ENCODE results near the gene TBC1D25.
"Not testable (repeated sequence)": the region's sequence is repeated elsewhere in the genome, so short reads cannot be mapped to it uniquely, and the experiment has no call there.

Gene TBC1D25

DNA sequence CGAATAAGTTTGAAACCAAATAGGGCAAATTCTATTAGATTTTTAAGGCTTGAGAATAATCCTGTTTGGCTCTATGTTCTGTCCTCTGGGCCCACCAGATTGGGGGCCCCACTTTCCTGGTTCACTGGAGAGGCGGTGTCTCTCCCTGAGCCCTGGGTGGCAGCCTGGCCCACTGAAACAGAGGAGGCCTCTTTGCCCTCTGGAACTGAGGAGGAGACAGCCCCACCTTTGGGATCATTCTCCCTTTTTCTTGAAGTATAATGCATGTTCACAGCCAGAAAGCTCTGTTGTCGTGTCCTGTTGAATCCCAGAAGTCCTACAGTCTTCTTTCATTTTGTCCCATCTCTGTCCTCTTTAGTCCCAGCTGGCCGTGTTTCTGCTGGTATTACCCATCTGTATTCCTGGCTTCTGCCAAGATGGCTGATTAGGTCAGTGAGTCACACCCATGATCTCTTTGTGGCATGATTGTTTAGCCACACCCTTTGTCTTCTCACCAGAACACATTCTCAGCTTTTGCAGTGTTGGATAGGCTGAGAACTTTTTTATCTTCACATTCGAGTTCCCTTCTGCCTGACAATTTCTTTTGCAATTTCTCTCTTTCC is 8.1 kb upstream of the TBC1D25 start:
- Histone ChIP-seq H3K36me3 (ENCODE audit: control insufficient read depth, insufficient read depth, low read length) (peaks cover 25% of the 10 kb centered on the region), H3K4me1 (ENCODE audit: control insufficient read depth, insufficient read depth, low read length) (no peaks in the 10 kb centered on the region), H3K27ac (ENCODE audit: low read depth, low read length) (no peak overlapping the region), H3K9me3 (ENCODE audit: control insufficient read depth, insufficient read depth, low read depth, low read length) (peaks cover 18% of the 10 kb centered on the region; the same call in 1 of the 2 replicates), H3K4me3 (ENCODE audit: low read depth, low read length) (no peak overlapping the region), H3K9ac (ENCODE audit: low read length) (no peak overlapping the region), H3K27me3 (ENCODE audit: control insufficient read depth, insufficient read depth, low read length) (no peaks in the 10 kb centered on the region)

DNA sequence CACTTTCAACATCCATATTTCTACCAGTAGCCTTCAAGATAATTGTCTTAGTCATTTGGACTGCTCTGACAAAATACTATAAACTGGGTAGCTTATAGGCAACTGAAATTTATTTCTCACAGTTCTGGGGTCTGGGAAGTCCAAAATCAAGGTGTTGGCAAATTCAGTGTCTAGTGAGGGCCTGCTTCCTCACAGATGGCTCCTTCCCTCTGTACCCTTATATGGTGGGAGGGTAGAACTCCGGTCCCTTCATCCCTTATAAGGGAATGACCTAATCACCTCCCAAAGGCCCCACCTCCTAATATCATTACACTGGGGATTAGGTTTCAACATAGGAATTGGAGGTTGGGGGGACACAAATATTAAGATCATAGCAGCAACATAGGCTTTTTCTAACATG is 7.4 kb upstream of the TBC1D25 start:
- H3K4me1 ChIP-seq (ENCODE audit: control insufficient read depth, insufficient read depth, low read length), result no peaks in the 10 kb centered on the region
- H3K27me3 ChIP-seq (ENCODE audit: control insufficient read depth, insufficient read depth, low read length), result no peaks in the 10 kb centered on the region
- H3K4me3 ChIP-seq (ENCODE audit: low read depth, low read length), result no peak overlapping the region
- H3K9ac ChIP-seq (ENCODE audit: low read length), result no peak overlapping the region
- H3K36me3 ChIP-seq (ENCODE audit: control insufficient read depth, insufficient read depth, low read length), result peaks cover 18% of the 10 kb centered on the region
- H3K27ac ChIP-seq (ENCODE audit: low read depth, low read length), result no peak overlapping the region
- peaks cover 14% of the 10 kb centered on the region; the same call in 1 of the 2 replicates for H3K9me3 ChIP-seq (ENCODE audit: control insufficient read depth, insufficient read depth, low read depth, low read length)

DNA sequence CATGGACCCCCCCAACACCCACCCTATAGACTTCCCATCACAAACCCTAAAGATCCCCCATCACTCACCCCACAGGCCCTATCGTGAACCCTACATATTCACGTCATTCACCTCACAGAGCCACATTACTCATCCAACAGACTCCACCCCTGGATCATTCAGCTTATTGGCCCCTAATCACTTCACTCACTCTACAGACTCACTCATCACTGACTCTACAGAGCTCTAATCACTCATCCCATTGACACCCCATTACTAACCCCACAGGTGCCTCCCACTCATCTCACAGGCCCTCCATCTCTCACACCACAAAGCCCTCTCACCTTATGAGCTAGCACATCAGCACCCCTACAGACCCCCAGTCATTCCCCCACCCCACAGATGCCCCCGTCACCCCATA is 6.3 kb upstream of the TBC1D25 start:
- H3K36me3 ChIP-seq (ENCODE audit: control insufficient read depth, insufficient read depth, low read length), result peaks cover 7% of the 10 kb centered on the region
- H3K9ac ChIP-seq (ENCODE audit: low read length), result no peak overlapping the region
- H3K9me3 ChIP-seq (ENCODE audit: control insufficient read depth, insufficient read depth, low read depth, low read length), result peaks cover 10% of the 10 kb centered on the region; the same call in 1 of the 2 replicates
- no peaks in the 10 kb centered on the region for H3K27me3 ChIP-seq (ENCODE audit: control insufficient read depth, insufficient read depth, low read length)
- H3K27ac ChIP-seq (ENCODE audit: low read depth, low read length), result no peak overlapping the region
- H3K4me1 ChIP-seq (ENCODE audit: control insufficient read depth, insufficient read depth, low read length), result no peaks in the 10 kb centered on the region
- H3K4me3 ChIP-seq (ENCODE audit: low read depth, low read length), result no peak overlapping the region

DNA sequence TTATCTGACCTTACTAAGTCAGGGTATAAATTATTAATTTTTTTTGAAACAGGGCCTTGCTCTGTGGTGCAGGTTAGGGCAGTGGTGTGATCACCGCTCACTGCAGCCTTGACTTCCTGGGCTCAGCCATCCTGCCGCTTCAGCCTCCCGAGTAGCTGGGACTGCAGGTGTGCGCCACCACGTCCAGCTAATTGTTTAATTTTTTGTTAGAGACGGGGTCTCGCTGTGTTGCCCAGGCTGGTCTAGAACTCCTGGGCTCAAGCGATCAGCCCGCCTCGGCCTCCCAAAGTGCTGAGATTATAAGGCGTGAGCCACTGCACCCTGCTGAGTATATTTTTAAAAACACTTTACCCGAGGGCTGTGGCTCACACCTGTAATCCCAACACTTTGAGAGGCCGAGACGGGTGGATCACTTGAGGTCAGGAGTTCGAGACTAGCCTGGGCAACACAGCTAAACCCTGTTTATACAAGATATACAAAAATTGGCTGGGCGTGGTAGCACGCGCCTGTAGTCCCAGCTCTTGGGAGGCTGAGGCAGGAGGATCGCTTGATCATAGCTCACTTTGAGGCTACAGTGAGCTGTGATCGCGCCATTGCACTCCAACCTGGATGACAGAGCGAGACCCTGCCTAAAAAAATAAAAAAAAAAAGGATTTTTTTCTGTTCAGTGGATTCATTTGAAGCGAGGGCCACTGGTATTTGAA is 721 bp upstream of the TBC1D25 start:
- Histone ChIP-seq H3K4me3 (ENCODE audit: low read depth, low read length) (no peak overlapping the region), H3K27me3 (ENCODE audit: control insufficient read depth, insufficient read depth, low read length) (no peaks in the 10 kb centered on the region), H3K4me1 (ENCODE audit: control insufficient read depth, insufficient read depth, low read length) (no peaks in the 10 kb centered on the region), H3K9me3 (ENCODE audit: control insufficient read depth, insufficient read depth, low read depth, low read length) (peaks cover 8% of the 10 kb centered on the region; the same call in 1 of the 2 replicates), H3K27ac (ENCODE audit: low read depth, low read length) (no peak overlapping the region), H3K36me3 (ENCODE audit: control insufficient read depth, insufficient read depth, low read length) (peaks cover 13% of the 10 kb centered on the region), H3K9ac (ENCODE audit: low read length) (no peak overlapping the region)

DNA sequence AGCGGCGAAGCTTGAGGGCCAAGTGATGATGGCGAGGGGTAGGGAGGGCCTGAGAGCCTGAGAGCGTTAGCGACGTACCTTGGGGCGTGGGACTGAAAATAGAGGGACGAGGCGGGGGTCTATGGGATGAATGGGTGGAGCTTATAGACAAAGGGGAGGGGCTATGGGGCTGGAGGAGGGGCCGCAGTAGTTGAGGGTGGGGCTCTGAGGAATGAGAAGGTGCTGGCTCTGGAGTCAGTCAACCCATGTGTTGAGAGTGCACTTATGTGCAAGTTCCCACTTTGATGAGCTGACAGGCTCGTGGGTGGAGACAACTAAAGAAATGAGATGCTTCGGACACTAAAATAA is 488 bp downstream of the TBC1D25 start:
- Histone ChIP-seq H3K4me1 (ENCODE audit: control insufficient read depth, insufficient read depth, low read length) (no peaks in the 10 kb centered on the region), H3K9ac (ENCODE audit: low read length) (peak overlapping the region; percentile 51), H3K9me3 (ENCODE audit: control insufficient read depth, insufficient read depth, low read depth, low read length) (peaks cover 12% of the 10 kb centered on the region; the same call in 1 of the 2 replicates), H3K36me3 (ENCODE audit: control insufficient read depth, insufficient read depth, low read length) (peaks cover 16% of the 10 kb centered on the region), H3K27ac (ENCODE audit: low read depth, low read length) (no peak overlapping the region), H3K27me3 (ENCODE audit: control insufficient read depth, insufficient read depth, low read length) (no peaks in the 10 kb centered on the region), H3K4me3 (ENCODE audit: low read depth, low read length) (peak overlapping the region; percentile 91)

DNA sequence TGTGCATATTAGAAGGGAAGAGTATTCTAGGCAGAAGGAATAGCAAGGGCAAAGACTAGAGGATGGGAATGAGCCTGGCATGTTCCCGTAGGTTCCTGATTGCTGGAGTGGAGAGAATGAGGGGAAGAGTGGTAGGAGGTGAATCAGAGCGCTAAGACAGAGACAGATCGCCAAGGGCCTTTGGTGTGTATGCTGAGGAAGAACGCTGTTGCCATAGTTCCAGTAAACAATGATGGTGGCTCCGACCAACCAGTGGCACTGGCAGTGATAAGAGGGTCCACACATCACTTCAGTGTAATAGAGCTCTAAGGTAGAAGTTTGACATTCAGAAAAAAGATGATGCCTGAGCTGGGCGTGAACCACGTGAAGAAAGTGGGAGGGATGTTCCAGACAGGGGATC is 966 bp downstream of the TBC1D25 start:
- peaks cover 9% of the 10 kb centered on the region; the same call in 1 of the 2 replicates for H3K9me3 ChIP-seq (ENCODE audit: control insufficient read depth, insufficient read depth, low read depth, low read length)
- peak overlapping the region; percentile 91 for H3K4me3 ChIP-seq (ENCODE audit: low read depth, low read length)
- H3K27me3 ChIP-seq (ENCODE audit: control insufficient read depth, insufficient read depth, low read length), result no peaks in the 10 kb centered on the region
- H3K36me3 ChIP-seq (ENCODE audit: control insufficient read depth, insufficient read depth, low read length), result peaks cover 18% of the 10 kb centered on the region
- H3K4me1 ChIP-seq (ENCODE audit: control insufficient read depth, insufficient read depth, low read length), result no peaks in the 10 kb centered on the region
- no peak overlapping the region for H3K27ac ChIP-seq (ENCODE audit: low read depth, low read length)
- peak overlapping the region; percentile 2 for H3K9ac ChIP-seq (ENCODE audit: low read length)

DNA sequence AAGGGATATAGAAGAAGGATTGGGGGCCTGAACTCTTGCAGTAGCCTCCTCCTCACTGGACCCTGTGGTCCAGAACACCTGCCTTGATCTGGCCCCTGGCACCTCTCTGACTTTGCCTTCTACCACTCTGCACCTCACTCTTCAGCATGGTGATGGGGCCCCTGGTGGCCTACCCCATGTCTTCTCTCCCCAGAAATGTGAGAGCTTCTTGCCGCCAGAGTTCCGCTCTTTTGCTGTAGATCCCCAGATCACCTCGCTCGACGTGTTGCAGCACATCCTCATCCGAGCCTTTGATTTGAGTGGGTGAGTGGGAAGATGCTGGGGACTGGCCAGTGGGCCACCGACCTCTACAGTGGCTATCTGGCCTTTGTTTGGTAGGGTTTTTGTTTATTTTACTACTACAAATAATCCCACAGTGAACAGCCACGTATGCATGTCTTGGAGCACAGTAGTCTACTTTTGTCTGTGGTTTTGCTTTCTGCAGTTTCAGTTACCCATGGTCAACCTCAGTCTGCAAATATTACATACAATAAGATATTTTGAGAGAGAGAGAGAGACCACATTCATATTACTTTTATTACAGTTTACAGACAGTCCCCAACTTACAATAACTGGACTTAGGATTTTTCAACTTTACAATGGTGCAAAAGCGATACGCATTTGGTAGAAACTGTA is 1.8 kb downstream of the TBC1D25 start:
- H3K9me3 ChIP-seq (ENCODE audit: control insufficient read depth, insufficient read depth, low read depth, low read length), result peaks cover 9% of the 10 kb centered on the region; the same call in 1 of the 2 replicates
- H3K9ac ChIP-seq (ENCODE audit: low read length), result no peak overlapping the region
- H3K27me3 ChIP-seq (ENCODE audit: control insufficient read depth, insufficient read depth, low read length), result no peaks in the 10 kb centered on the region
- H3K4me3 ChIP-seq (ENCODE audit: low read depth, low read length), result no peak overlapping the region
- no peaks in the 10 kb centered on the region for H3K4me1 ChIP-seq (ENCODE audit: control insufficient read depth, insufficient read depth, low read length)
- peaks cover 21% of the 10 kb centered on the region for H3K36me3 ChIP-seq (ENCODE audit: control insufficient read depth, insufficient read depth, low read length)
- H3K27ac ChIP-seq (ENCODE audit: low read depth, low read length), result no peak overlapping the region

DNA sequence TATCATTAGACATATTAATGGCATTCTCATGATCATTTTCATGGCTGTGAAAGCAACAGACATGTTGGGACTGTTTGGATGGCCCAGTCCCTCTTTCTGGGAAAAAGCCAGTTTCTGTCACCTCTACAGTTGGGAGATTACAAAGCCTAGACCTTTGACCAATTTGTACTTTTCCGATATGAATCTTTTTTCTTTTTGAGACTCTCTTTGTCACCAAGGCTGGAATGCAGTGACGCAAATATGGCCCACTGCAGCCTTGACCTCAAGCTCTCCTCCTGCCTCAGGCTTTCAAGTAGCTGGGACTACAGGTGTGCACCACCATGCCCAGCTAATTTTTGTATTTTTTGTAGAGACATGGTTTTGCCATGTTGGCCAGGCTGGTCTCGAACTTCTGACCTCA is 9.4 kb downstream of the TBC1D25 start:
- Histone ChIP-seq H3K9ac (ENCODE audit: low read length) (no peak overlapping the region), H3K27ac (ENCODE audit: low read depth, low read length) (no peak overlapping the region), H3K9me3 (ENCODE audit: control insufficient read depth, insufficient read depth, low read depth, low read length) (peaks cover 8% of the 10 kb centered on the region; the same call in 1 of the 2 replicates), H3K4me1 (ENCODE audit: control insufficient read depth, insufficient read depth, low read length) (no peaks in the 10 kb centered on the region), H3K36me3 (ENCODE audit: control insufficient read depth, insufficient read depth, low read length) (peaks cover 11% of the 10 kb centered on the region), H3K27me3 (ENCODE audit: control insufficient read depth, insufficient read depth, low read length) (no peaks in the 10 kb centered on the region), H3K4me3 (ENCODE audit: low read depth, low read length) (no peak overlapping the region)

DNA sequence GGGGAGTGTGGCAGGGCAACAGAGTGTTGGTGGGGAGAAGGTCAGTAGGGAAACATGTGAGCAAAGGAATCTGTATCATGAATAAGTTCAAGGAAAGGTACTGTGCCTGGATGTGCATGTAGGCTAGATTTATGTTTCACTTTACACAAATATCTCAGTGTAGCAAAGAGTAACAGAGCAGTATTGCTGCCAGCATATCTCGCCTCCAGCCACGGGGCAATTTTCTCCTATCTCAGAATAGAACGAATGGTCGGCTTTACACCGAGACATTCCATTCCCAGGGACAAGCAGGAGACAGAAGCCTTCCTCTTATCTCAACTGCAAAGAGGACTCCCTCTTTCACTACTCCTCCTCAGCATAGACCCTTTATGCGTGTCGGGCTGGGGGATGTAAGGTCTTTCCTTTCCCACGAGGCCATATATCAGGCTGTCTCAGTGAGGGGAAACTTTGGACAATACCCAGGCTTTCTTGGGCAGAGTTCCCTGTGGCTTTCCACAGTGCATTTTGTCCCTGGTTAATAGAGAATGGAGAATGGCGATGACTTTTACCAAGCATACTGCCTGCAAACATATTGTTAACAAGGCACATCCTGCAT is 16.3 kb downstream of the TBC1D25 start:
- H3K36me3 ChIP-seq (ENCODE audit: control insufficient read depth, insufficient read depth, low read length), result peaks cover 25% of the 10 kb centered on the region
- H3K4me1 ChIP-seq (ENCODE audit: control insufficient read depth, insufficient read depth, low read length); H3K27me3 ChIP-seq (ENCODE audit: control insufficient read depth, insufficient read depth, low read length); H3K4me3 ChIP-seq (ENCODE audit: low read depth, low read length); H3K27ac ChIP-seq (ENCODE audit: low read depth, low read length); H3K9ac ChIP-seq (ENCODE audit: low read length): not testable (repeated sequence)
- peaks cover 13% of the 10 kb centered on the region; the same call in 1 of the 2 replicates for H3K9me3 ChIP-seq (ENCODE audit: control insufficient read depth, insufficient read depth, low read depth, low read length)

DNA sequence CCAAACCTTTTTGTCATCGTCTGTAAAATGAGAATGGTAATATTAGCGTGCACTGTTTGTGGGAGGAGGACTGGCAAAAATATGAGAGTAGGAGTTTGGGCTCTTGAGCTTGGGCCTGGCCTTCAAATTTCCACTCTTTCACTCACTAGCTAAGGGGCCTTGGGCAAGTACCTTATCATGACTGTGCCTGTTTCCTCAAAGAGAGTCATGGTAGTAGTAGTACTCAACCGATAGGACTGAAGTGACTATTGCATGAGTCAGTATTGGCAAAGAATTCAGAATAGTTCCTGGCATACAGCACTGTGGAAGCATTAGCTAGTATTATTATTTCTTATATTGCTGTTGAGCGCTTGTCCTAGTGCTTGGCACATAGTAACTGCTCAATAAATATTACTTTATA is 18.8 kb downstream of the TBC1D25 start:
- Histone ChIP-seq H3K27ac (ENCODE audit: low read depth, low read length) (no peak overlapping the region), H3K9me3 (ENCODE audit: control insufficient read depth, insufficient read depth, low read depth, low read length) (peaks cover 13% of the 10 kb centered on the region; the same call in 1 of the 2 replicates), H3K27me3 (ENCODE audit: control insufficient read depth, insufficient read depth, low read length) (no peaks in the 10 kb centered on the region), H3K9ac (ENCODE audit: low read length) (no peak overlapping the region), H3K4me3 (ENCODE audit: low read depth, low read length) (no peak overlapping the region), H3K36me3 (ENCODE audit: control insufficient read depth, insufficient read depth, low read length) (peaks cover 31% of the 10 kb centered on the region), H3K4me1 (ENCODE audit: control insufficient read depth, insufficient read depth, low read length) (no peaks in the 10 kb centered on the region)

DNA sequence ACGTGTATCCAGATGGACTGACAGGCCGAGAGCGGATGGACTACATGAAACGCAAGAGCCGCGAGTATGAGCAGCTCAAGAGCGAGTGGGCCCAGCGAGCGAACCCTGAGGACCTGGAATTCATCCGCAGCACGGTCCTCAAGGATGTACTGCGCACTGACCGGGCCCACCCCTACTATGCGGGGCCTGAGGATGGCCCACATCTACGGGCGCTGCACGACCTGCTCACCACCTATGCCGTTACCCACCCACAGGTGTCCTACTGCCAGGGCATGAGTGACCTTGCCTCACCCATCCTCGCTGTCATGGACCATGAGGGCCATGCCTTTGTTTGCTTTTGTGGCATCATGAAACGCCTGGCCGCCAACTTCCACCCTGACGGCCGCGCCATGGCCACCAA is 20.1 kb downstream of the TBC1D25 start:
- Histone ChIP-seq H3K36me3 (ENCODE audit: control insufficient read depth, insufficient read depth, low read length) (peaks cover 30% of the 10 kb centered on the region), H3K4me1 (ENCODE audit: control insufficient read depth, insufficient read depth, low read length) (no peaks in the 10 kb centered on the region), H3K27ac (ENCODE audit: low read depth, low read length) (no peak overlapping the region)

More for the DNA sequence above, 20.1 kb downstream of the TBC1D25 start:
- H3K9me3 ChIP-seq (ENCODE audit: control insufficient read depth, insufficient read depth, low read depth, low read length), result peaks cover 17% of the 10 kb centered on the region; the same call in 1 of the 2 replicates
- no peak overlapping the region for H3K9ac ChIP-seq (ENCODE audit: low read length)
- no peaks in the 10 kb centered on the region for H3K27me3 ChIP-seq (ENCODE audit: control insufficient read depth, insufficient read depth, low read length)
- no peak overlapping the region for H3K4me3 ChIP-seq (ENCODE audit: low read depth, low read length)
